Psoas muscle (tissue), 8 donors: ENCODE measurements around the gene GRAMD1A. TPM values are rescaled to one million over a fixed set of nuclear protein-coding genes. Genes with fewer than 3 reads are reported as not detected.
A peak's percentile ranks its signal among the peaks of the same experiment; 100 is the strongest.

ENCODE experiments used
- ATAC-seq, 4 donors: fragments of 200-7000 bp; cut with Tn5 transposase; one replicate each; pipeline ENCODE4 v1.9.1; 2020; ENCODE audit warnings: moderate library complexity in 3 of 4, mild to moderate bottlenecking in 2 of 4
- DNase-seq, 2 donors: peaks; one replicate each; pipeline ENCODE4 v3.0.0-alpha.2; 2020
- H3K27ac ChIP-seq: fragments of 200-600 bp; one replicate; pipeline ENCODE4 v1.8.0; 2022
- H3K27me3 ChIP-seq, 3 donors: fragments of 200-600 bp in 1 of 3; one replicate each; pipeline versions ENCODE4 v1.6.1 to v1.8.0; 2013 to 2022; ENCODE audit warnings: low read length in 2 of 3, mild to moderate bottlenecking in 2 of 3, moderate library complexity in 1 of 3; ENCODE audit not compliant: insufficient read depth in 3 of 3
- H3K36me3 ChIP-seq, 2 donors: fragments of 200-600 bp in 1 of 2; one replicate each; pipeline versions ENCODE4 v1.6.1 to v1.8.0; 2013 to 2022; ENCODE audit warnings: low read depth in 1 of 2, mild to moderate bottlenecking in 1 of 2, moderate library complexity in 1 of 2; ENCODE audit not compliant: insufficient read depth in 1 of 2
- H3K4me1 ChIP-seq: fragments of 200-600 bp; one replicate; pipeline ENCODE4 v1.8.0; 2022
- H3K4me3 ChIP-seq: fragments of 200-600 bp; one replicate; pipeline ENCODE4 v1.8.0; 2022; ENCODE audit warnings: mild to moderate bottlenecking
- H3K9me3 ChIP-seq: fragments of 200-600 bp; one replicate; pipeline ENCODE4 v1.8.0; 2022
- CTCF ChIP-seq: fragments of 200-600 bp; IDR thresholded peaks from one replicate; pipeline ENCODE4 v1.8.0; 2022; ENCODE audit warnings: antibody characterized with exemption
- WGBS, 3 donors: extraction: QIAGEN DNeasy Blood & Tissue Kit; methylation state at CpG; one replicate each; pipeline versions ENCODE4 v1.1.6 to v1.1.7; 2013; 5-methylcytosine and 5-hydroxymethylcytosine counted together
- intact Hi-C, 2 donors: fragments of 100-400 bp; cut with DNase I; formaldehyde crosslinking; loops; one replicate each; pipeline versions ENCODE4 v1.11.0 to v1.14.2; 2022
- polyA plus RNA-seq, 3 donors: library from polyadenylated mRNA; stranded (reverse); fragments of 200-250 nt; gene quantifications; one replicate each; pipeline ENCODE4 v1.2.3, GENCODE V29; 2013
- total RNA-seq, 4 donors: library from RNA; stranded (reverse); fragmentation: NEBNext Ultra II Directional in 2 of 4; extraction: Animal tissue kit (Norgen Biotek cat#: 25700) in 2 of 4; gene quantifications; one replicate each; pipeline versions ENCODE4 v1.2.1 to v1.2.4, GENCODE V29; 2021 to 2023
- donor health status: healthy with polysubstance abuse.
- donor health status: DM: no; HTN: no; CAD: no; lungs with moderate emphysema.
- donor health status: Bipolar disorder and iron deficiency.
- donor health status: healthy.
- donor health status: DM: yes; HTN: yes; CAD: no.
- donor health status: DM: no; HTN: no; CAD: no.
- donor health status: DM: no; HTN: no; CAD: no.
- donor health status: DM: yes; HTN: yes; CAD: no.

GRAMD1A gene
- total and polyA plus RNA-seq, 7 donors: 15.6 to 55.0 (median 36.3) TPM

- no peaks in the 10 kb centered on the region for H3K9me3 ChIP-seq
- TF ChIP-seq CTCF: no peak
- intact Hi-C loops: no loop called here
- no peaks in the 10 kb centered on the region for H3K27me3 ChIP-seq
- H3K27ac ChIP-seq: peak overlapping the region; percentile 16
- 14 to 29% (median 21%) methylated on average over 3 of the region's 3 CpGs for WGBS, 3 donors
- DNase-seq: no peak
- peak; percentile 29 to 54 (median 50) for ATAC-seq
- peaks cover 21% of the 10 kb centered on the region for H3K4me1 ChIP-seq
- H3K4me3 ChIP-seq: no peak overlapping the region
- no peaks in the 10 kb centered on the region for H3K36me3 ChIP-seq
Observed at GRCh38 chr19:35055715-35056179, 55.6 kb downstream of the GRAMD1A start.

GRCh38 chr19:35056513-35057063 lies 56.5 kb downstream of the GRAMD1A start:
- ATAC-seq: peak in 2 of 4 donors; percentile 20 to 28
- TF ChIP-seq CTCF: no peak
- Histone ChIP-seq H3K27me3 (no peaks in the 10 kb centered on the region), H3K4me1 (peaks cover 21% of the 10 kb centered on the region), H3K27ac (peak overlapping the region; percentile 16), H3K36me3 (no peaks in the 10 kb centered on the region), H3K4me3 (no peak overlapping the region), H3K9me3 (no peaks in the 10 kb centered on the region)
- intact Hi-C loops: no loop called here
- WGBS, 3 donors: 42 to 53% (median 45%) methylated on average over 6 of the region's 6 CpGs
- no peak for DNase-seq

- peaks cover 15% of the 10 kb centered on the region for H3K4me1 ChIP-seq
- H3K9me3 ChIP-seq: no peaks in the 10 kb centered on the region
- TF ChIP-seq CTCF: no peak
- H3K36me3 ChIP-seq: no peaks in the 10 kb centered on the region
- WGBS, 3 donors: 73 to 84% (median 79%) methylated on average over 2 of the region's 2 CpGs
- H3K4me3 ChIP-seq: no peak overlapping the region
- intact Hi-C loops: no loop called here
- DNase-seq (no peak), ATAC-seq (no peak)
- no peaks in the 10 kb centered on the region for H3K27me3 ChIP-seq
- no peak overlapping the region for H3K27ac ChIP-seq
Observed at GRCh38 chr19:35058370-35058769, 58.2 kb downstream of the GRAMD1A start.

- H3K9me3 ChIP-seq: no peaks in the 10 kb centered on the region
- no peak for TF ChIP-seq CTCF
- no peak for ATAC-seq
- intact Hi-C loops: no loop called here
- 87 to 91% (median 88%) methylated on average over 26 of the region's 26 CpGs for WGBS, 3 donors
- H3K27me3 ChIP-seq: no peaks in the 10 kb centered on the region
- H3K36me3 ChIP-seq: no peaks in the 10 kb centered on the region
- H3K27ac ChIP-seq: no peak overlapping the region
- H3K4me3 ChIP-seq: no peak overlapping the region
- peaks cover 14% of the 10 kb centered on the region for H3K4me1 ChIP-seq
- no peak for DNase-seq
Observed at GRCh38 chr19:35059006-35059798, 59.1 kb downstream of the GRAMD1A start.
